ENCODE measurements around the gene LRRC26.

DNA sequence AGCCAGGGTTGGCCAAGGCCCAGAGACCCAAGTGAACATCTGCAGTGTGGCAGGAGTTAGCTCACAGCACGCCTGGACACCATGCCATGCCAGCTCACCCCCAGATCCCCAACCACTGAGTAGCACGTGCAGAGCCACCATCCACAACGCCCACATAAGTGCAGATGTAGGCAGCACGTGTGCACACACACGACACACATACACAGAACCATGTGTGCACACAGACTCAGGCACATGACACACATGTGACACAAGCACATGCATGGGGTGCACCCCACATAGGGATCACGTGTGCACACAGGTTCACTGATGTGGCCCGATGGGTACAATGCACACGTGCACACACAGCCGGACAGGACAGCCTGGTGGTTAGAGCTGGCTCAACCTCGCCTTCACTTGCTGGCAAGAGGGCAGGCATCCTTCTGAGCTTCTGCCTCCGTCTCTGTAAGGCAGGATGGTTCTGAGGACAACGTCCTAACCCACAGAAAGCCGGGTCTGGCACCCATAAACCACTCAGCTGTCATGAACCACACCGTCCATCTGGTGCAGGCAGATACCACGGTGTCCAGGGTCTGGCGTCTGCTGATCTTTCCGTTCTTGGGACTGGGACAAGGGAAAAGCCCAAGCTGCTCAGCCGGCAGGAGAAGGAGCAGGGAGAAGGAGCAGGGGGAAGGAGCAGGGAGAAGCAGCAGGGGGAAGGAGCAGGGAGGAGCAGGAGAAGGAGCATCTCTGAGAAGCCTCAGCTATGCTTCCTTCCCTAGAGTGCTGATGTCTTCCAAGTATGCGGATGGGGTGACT, 12.0 kb downstream of the LRRC26 start:
- TF ChIP-seq POLR2A (IDR thresholded peaks at IDR 0.05), result no peak
- no peak for TF ChIP-seq POLR2AphosphoS5 (IDR thresholded peaks at IDR 0.05)
- no peak for TF ChIP-seq EP300 (IDR thresholded peaks at IDR 0.05)

Measured in stomach (tissue), 4 donors.